ENCODE results near the gene BSN.

The BSN gene

DNA sequence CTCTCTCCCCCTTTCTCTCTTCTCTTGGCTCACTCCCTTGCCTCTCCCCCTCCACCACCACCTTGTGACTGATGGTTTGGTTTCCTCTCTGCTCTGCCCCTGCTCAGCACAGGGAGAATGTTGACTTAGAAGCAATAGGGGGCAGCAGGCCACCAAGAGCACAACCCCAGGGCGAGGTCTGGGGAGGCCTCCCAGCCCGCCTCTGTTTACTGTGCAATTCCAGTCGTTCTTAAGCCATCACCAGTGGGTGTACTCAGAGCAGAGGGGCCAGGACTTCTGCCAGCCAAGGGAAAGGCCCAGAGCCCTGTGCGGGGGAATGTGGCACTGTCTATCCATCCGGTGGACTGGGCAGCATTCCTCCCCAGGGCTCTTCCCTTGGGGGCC, 114.1 kb downstream of the BSN start:
- no peaks in the 10 kb centered on the region for H3K9me3 ChIP-seq (ENCODE audit: low read length)
- TF ChIP-seq, protein P1, sequence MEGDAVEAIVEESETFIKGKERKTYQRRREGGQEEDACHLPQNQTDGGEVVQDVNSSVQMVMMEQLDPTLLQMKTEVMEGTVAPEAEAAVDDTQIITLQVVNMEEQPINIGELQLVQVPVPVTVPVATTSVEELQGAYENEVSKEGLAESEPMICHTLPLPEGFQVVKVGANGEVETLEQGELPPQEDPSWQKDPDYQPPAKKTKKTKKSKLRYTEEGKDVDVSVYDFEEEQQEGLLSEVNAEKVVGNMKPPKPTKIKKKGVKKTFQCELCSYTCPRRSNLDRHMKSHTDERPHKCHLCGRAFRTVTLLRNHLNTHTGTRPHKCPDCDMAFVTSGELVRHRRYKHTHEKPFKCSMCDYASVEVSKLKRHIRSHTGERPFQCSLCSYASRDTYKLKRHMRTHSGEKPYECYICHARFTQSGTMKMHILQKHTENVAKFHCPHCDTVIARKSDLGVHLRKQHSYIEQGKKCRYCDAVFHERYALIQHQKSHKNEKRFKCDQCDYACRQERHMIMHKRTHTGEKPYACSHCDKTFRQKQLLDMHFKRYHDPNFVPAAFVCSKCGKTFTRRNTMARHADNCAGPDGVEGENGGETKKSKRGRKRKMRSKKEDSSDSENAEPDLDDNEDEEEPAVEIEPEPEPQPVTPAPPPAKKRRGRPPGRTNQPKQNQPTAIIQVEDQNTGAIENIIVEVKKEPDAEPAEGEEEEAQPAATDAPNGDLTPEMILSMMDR (IDR thresholded peaks at IDR 0.05; ENCODE audit: low read length) = peak; percentile 14; the same call in 1 of the 2 replicates
- TF ChIP-seq EZH2 (IDR thresholded peaks at IDR 0.05; ENCODE audit: borderline replicate concordance, low read length) = no peak
- H3F3A ChIP-seq (ENCODE audit: insufficient read depth, low read length) = no peaks in the 10 kb centered on the region
- peaks cover 11% of the 10 kb centered on the region for H3K4me1 ChIP-seq (ENCODE audit: insufficient read depth, low read length, severe bottlenecking)
- H3K36me3 ChIP-seq (ENCODE audit: insufficient read depth, low read length) = no peaks in the 10 kb centered on the region
- no peaks in the 10 kb centered on the region for H4K20me1 ChIP-seq (ENCODE audit: insufficient read depth, low read length)
- H3K4me3 ChIP-seq (ENCODE audit: low read depth, low read length, poor library complexity, severe bottlenecking) = no peak overlapping the region
- no peak overlapping the region for H2AFZ ChIP-seq (ENCODE audit: low read length)
- H3K27ac ChIP-seq (ENCODE audit: low read depth, low read length, poor library complexity, severe bottlenecking) = no peak overlapping the region
- H3K79me2 ChIP-seq (ENCODE audit: insufficient read depth, low read length) = no peaks in the 10 kb centered on the region
- no peak overlapping the region for H3K9ac ChIP-seq (ENCODE audit: low read length)
- no peaks in the 10 kb centered on the region for H3K27me3 ChIP-seq (ENCODE audit: insufficient read depth, low read length)
- no peaks in the 10 kb centered on the region for H3K9me2 ChIP-seq (ENCODE audit: low read depth, low read length)
- H3K4me2 ChIP-seq (ENCODE audit: low read length) = no peak overlapping the region

DNA sequence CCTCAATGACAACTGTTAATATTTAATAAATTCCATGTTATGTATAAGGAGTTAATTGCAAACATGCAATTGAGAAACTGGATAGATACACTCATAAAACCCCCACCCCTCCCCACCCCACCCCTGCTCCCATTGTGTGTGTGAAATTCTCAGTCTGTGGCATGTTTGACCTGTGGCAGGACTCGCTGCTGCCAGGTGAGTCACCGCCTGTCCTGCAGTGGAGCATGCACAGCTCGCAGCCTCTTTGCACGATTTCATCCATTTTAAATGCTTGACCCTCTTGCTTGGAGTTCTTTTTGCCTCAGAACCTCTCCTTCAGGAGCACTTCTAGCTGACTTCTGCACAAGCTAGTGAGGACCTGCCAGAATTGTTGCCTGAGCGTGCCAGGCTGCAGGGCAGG, 114.6 kb downstream of the BSN start:
- H3F3A ChIP-seq (ENCODE audit: insufficient read depth, low read length) = no peaks in the 10 kb centered on the region
- H2AFZ ChIP-seq (ENCODE audit: low read length) = no peak overlapping the region
- no peaks in the 10 kb centered on the region for H4K20me1 ChIP-seq (ENCODE audit: insufficient read depth, low read length)
- H3K79me2 ChIP-seq (ENCODE audit: insufficient read depth, low read length) = no peaks in the 10 kb centered on the region
- H3K4me2 ChIP-seq (ENCODE audit: low read length) = no peak overlapping the region
- H3K36me3 ChIP-seq (ENCODE audit: insufficient read depth, low read length) = no peaks in the 10 kb centered on the region
- no peak for TF ChIP-seq EZH2 (IDR thresholded peaks at IDR 0.05; ENCODE audit: borderline replicate concordance, low read length)
- TF ChIP-seq, protein P1 (IDR thresholded peaks at IDR 0.05; ENCODE audit: low read length) = no peak
- no peak overlapping the region for H3K4me3 ChIP-seq (ENCODE audit: low read depth, low read length, poor library complexity, severe bottlenecking)
- no peak overlapping the region for H3K9ac ChIP-seq (ENCODE audit: low read length)
- no peaks in the 10 kb centered on the region for H3K9me2 ChIP-seq (ENCODE audit: low read depth, low read length)
- H3K27ac ChIP-seq (ENCODE audit: low read depth, low read length, poor library complexity, severe bottlenecking) = no peak overlapping the region
- H3K27me3 ChIP-seq (ENCODE audit: insufficient read depth, low read length) = no peaks in the 10 kb centered on the region
- peaks cover 11% of the 10 kb centered on the region for H3K4me1 ChIP-seq (ENCODE audit: insufficient read depth, low read length, severe bottlenecking)
- no peaks in the 10 kb centered on the region for H3K9me3 ChIP-seq (ENCODE audit: low read length)

DNA sequence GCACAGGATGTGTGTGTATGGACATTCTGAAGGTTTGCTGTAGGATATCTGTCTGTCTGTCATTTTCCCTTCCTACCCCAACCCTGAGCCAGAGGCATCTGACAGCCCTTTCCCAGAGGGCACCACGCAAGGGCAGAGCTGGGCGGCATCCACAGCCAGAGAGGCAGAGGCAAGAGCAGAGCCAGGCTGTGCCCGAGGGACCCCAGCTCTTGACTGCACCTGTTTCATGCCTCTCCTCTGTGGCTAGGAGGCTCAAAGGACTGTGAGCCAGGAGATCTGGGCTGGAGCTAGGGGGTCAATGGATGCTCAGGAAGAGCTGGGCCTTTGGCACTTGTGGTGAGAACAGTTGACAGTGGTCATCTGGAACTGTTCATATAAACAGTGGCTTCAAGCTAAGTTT, 115.1 kb downstream of the BSN start:
- no peak overlapping the region for H3K9ac ChIP-seq (ENCODE audit: low read length)
- no peak for TF ChIP-seq EZH2 (IDR thresholded peaks at IDR 0.05; ENCODE audit: borderline replicate concordance, low read length)
- H4K20me1 ChIP-seq (ENCODE audit: insufficient read depth, low read length) = no peaks in the 10 kb centered on the region
- H3K4me2 ChIP-seq (ENCODE audit: low read length) = no peak overlapping the region
- H2AFZ ChIP-seq (ENCODE audit: low read length) = no peak overlapping the region
- no peaks in the 10 kb centered on the region for H3K9me3 ChIP-seq (ENCODE audit: low read length)
- H3K79me2 ChIP-seq (ENCODE audit: insufficient read depth, low read length) = no peaks in the 10 kb centered on the region
- H3K27me3 ChIP-seq (ENCODE audit: insufficient read depth, low read length) = no peaks in the 10 kb centered on the region
- no peak overlapping the region for H3K4me3 ChIP-seq (ENCODE audit: low read depth, low read length, poor library complexity, severe bottlenecking)
- no peaks in the 10 kb centered on the region for H3K36me3 ChIP-seq (ENCODE audit: insufficient read depth, low read length)
- H3F3A ChIP-seq (ENCODE audit: insufficient read depth, low read length) = no peaks in the 10 kb centered on the region
- no peak overlapping the region for H3K27ac ChIP-seq (ENCODE audit: low read depth, low read length, poor library complexity, severe bottlenecking)
- peaks cover 11% of the 10 kb centered on the region for H3K4me1 ChIP-seq (ENCODE audit: insufficient read depth, low read length, severe bottlenecking)
- H3K9me2 ChIP-seq (ENCODE audit: low read depth, low read length) = no peaks in the 10 kb centered on the region

DNA sequence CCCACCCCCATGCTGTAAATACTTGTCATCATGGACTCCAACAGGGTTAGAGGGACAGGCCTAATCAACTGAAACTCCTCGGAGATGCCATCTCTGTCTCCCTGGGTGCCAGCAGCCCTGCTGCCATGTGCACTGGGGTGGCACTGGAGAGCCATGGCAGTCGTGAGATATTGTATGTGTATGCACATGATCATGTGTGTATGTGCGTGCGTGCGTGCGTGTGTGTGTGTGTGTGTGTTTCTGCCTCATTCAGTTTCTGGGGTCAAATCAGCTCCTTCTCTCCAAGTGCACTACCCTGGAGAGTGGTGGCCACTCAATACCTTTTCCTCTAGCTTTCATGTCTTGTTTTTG, 116.6 kb downstream of the BSN start:
- Histone ChIP-seq H3K4me3 (ENCODE audit: low read depth, low read length, poor library complexity, severe bottlenecking) (no peak overlapping the region), H4K20me1 (ENCODE audit: insufficient read depth, low read length) (no peaks in the 10 kb centered on the region), H3K9me2 (ENCODE audit: low read depth, low read length) (no peaks in the 10 kb centered on the region), H3K27ac (ENCODE audit: low read depth, low read length, poor library complexity, severe bottlenecking) (no peak overlapping the region), H3K27me3 (ENCODE audit: insufficient read depth, low read length) (no peaks in the 10 kb centered on the region), H3K9me3 (ENCODE audit: low read length) (no peaks in the 10 kb centered on the region), H3K36me3 (ENCODE audit: insufficient read depth, low read length) (peaks cover 3% of the 10 kb centered on the region; the same call in 1 of the 2 replicates), H3F3A (ENCODE audit: insufficient read depth, low read length) (no peaks in the 10 kb centered on the region), H3K4me2 (ENCODE audit: low read length) (no peak overlapping the region), H3K4me1 (ENCODE audit: insufficient read depth, low read length, severe bottlenecking) (peaks cover 20% of the 10 kb centered on the region), H3K9ac (ENCODE audit: low read length) (no peak overlapping the region), H2AFZ (ENCODE audit: low read length) (no peak overlapping the region), H3K79me2 (ENCODE audit: insufficient read depth, low read length) (no peaks in the 10 kb centered on the region)
- TF ChIP-seq EZH2 (IDR thresholded peaks at IDR 0.05; ENCODE audit: borderline replicate concordance, low read length) = no peak
- TF ChIP-seq, protein P1 (IDR thresholded peaks at IDR 0.05; ENCODE audit: low read length) = no peak

Data from OCI-LY1 (cell line).